IMR-90 (cell line): Measurements from ENCODE around the gene STRA6. TPM values are rescaled to one million over a fixed set of nuclear protein-coding genes. Genes with fewer than 3 reads are reported as not detected.

Experiments used
- ATAC-seq: fragments of 200-7000 bp; cut with Tn5 transposase; 2 replicates; pipeline ENCODE4 v1.9.1; 2020; ENCODE audit warnings: low read depth, mild to moderate bottlenecking, moderate library complexity
- BruUV-seq: library from RNA; stranded (reverse); fragments of 400-500 nt; replicated peaks from 2 replicates; lab custom pipeline; 2021; lab: Mats Ljungman, UMichigan
- CTCF ChIA-PET: fragments of 300-600 bp; formaldehyde crosslinking; extraction: SDS; loops from one replicate; lab custom pipeline; 2021; ENCODE audit warnings: antibody characterized with exemption; lab: Yijun Ruan, JAX
- POLR2A ChIA-PET: fragments of 300-600 bp; sonication (Branson Sonifier 250); formaldehyde crosslinking; loops from one replicate; lab custom pipeline; 2022; ENCODE audit warnings: antibody characterized with exemption; ENCODE audit not compliant: unreplicated experiment; lab: Charles Lee
- DNase-seq: peaks from one replicate; pipeline ENCODE4 v3.0.0; 2013
- H2AFZ ChIP-seq: replicated peaks from 2 replicates; pipeline ENCODE3; 2013; ENCODE audit warnings: low read length, mild to moderate bottlenecking; ENCODE audit not compliant: poor library complexity
- H2AK5ac ChIP-seq: 2 replicates; pipeline ENCODE4 v1.6.1; 2013; ENCODE audit warnings: low read depth, low read length, inconsistent platforms
- H2AK9ac ChIP-seq: replicated peaks from 2 replicates; pipeline ENCODE3; 2013; ENCODE audit warnings: mild to moderate bottlenecking, low read depth, low read length, moderate library complexity; ENCODE audit not compliant: poor library complexity
- H2BK120ac ChIP-seq: 2 replicates; pipeline ENCODE4 v1.6.1; 2013; ENCODE audit warnings: low read depth, low read length, inconsistent platforms
- H2BK15ac ChIP-seq: 3 replicates; pipeline ENCODE4 v1.6.1; 2013; ENCODE audit warnings: low read depth, low read length, inconsistent platforms
- H2BK20ac ChIP-seq: 2 replicates; pipeline ENCODE4 v1.6.1; 2013; ENCODE audit warnings: low read depth, mild to moderate bottlenecking, inconsistent platforms, low read length, moderate library complexity
- H2BK5ac ChIP-seq: 2 replicates; pipeline ENCODE4 v1.6.1; 2013; ENCODE audit warnings: mild to moderate bottlenecking, low read depth, low read length, inconsistent platforms; ENCODE audit not compliant: poor library complexity, severe bottlenecking
- H3K14ac ChIP-seq: replicated peaks from 2 replicates; pipeline ENCODE4 v1.6.1; 2013; ENCODE audit warnings: low read depth, low read length, inconsistent platforms
- H3K18ac ChIP-seq: 2 replicates; pipeline ENCODE4 v1.6.1; 2013; ENCODE audit warnings: low read depth, low read length, control low read depth
- H3K23ac ChIP-seq: 2 replicates; pipeline ENCODE4 v1.6.1; 2013; ENCODE audit warnings: low read depth, low read length, inconsistent platforms
- H3K27ac ChIP-seq: 2 replicates; pipeline ENCODE4 v1.5.1; 2013; ENCODE audit warnings: mild to moderate bottlenecking, control low read depth, low read length; ENCODE audit not compliant: insufficient read depth
- H3K27me3 ChIP-seq: 2 replicates; pipeline ENCODE4 v1.6.1; 2013; ENCODE audit warnings: low read length; ENCODE audit not compliant: control insufficient read depth, insufficient read depth
- H3K36me3 ChIP-seq: 2 replicates; pipeline ENCODE4 v1.6.1; 2013; ENCODE audit warnings: low read length, mixed read lengths; ENCODE audit not compliant: control insufficient read depth, insufficient read depth
- H3K4ac ChIP-seq: 2 replicates; pipeline ENCODE4 v1.6.1; 2013; ENCODE audit warnings: low read depth, low read length, inconsistent platforms
- H3K4me1 ChIP-seq: 2 replicates; pipeline ENCODE4 v1.6.1; 2013; ENCODE audit warnings: low read length, mixed read lengths; ENCODE audit not compliant: control insufficient read depth, insufficient read depth
- H3K4me2 ChIP-seq: 2 replicates; pipeline ENCODE4 v1.6.1; 2013; ENCODE audit warnings: low read depth, mild to moderate bottlenecking, control low read depth, low read length, moderate library complexity
- H3K4me3 ChIP-seq: 2 replicates; pipeline ENCODE4 v1.5.1; 2013; ENCODE audit warnings: low read depth, mild to moderate bottlenecking, control low read depth, low read length, moderate library complexity; ENCODE audit not compliant: insufficient read depth
- H3K56ac ChIP-seq: 2 replicates; pipeline ENCODE4 v1.6.1; 2013; ENCODE audit warnings: low read length, inconsistent platforms; ENCODE audit not compliant: insufficient read depth; ENCODE audit errors: extremely low read depth
- H3K79me1 ChIP-seq, 2 experiments: 2 replicates each; pipeline ENCODE4 v1.6.1; 2013; ENCODE audit warnings: low read length in 2 of 2, inconsistent platforms in 1 of 2, low read depth in 1 of 2
- H3K9ac ChIP-seq: 2 replicates; pipeline ENCODE4 v1.6.1; 2013; ENCODE audit warnings: low read depth, low read length, control low read depth
- H3K9me1 ChIP-seq: 2 replicates; pipeline ENCODE4 v1.6.1; 2013; ENCODE audit warnings: low read length, inconsistent platforms; ENCODE audit not compliant: insufficient read depth
- H3K9me3 ChIP-seq: 2 replicates; pipeline ENCODE4 v1.6.1; 2013; ENCODE audit warnings: low read length; ENCODE audit not compliant: control insufficient read depth, insufficient read depth
- H4K20me1 ChIP-seq: 2 replicates; pipeline ENCODE4 v1.6.1; 2013; ENCODE audit warnings: low read length, inconsistent platforms; ENCODE audit not compliant: insufficient read depth
- H4K5ac ChIP-seq: 2 replicates; pipeline ENCODE4 v1.6.1; 2013; ENCODE audit warnings: mild to moderate bottlenecking, low read depth, low read length, control low read depth
- H4K8ac ChIP-seq, 2 experiments: 2 replicates each; pipeline ENCODE4 v1.6.1; 2013; ENCODE audit warnings: low read depth in 2 of 2, low read length in 2 of 2, control low read depth in 1 of 2, inconsistent platforms in 1 of 2
- H4K91ac ChIP-seq: 2 replicates; pipeline ENCODE4 v1.6.1; 2013; ENCODE audit warnings: low read depth, low read length, inconsistent platforms; ENCODE audit not compliant: insufficient read depth
- BHLHE40 ChIP-seq: fragments of 150-350 bp; IDR thresholded peaks from 2 replicates; pipeline ENCODE4 v1.6.1; 2016; ENCODE audit warnings: mild to moderate bottlenecking, low read depth, low read length
- CEBPB ChIP-seq: IDR thresholded peaks from 2 replicates; pipeline ENCODE4 v1.6.1; 2012; ENCODE audit warnings: low read depth, low read length, improper control_type of control experiment
- CHD1 ChIP-seq: IDR thresholded peaks from 2 replicates; pipeline ENCODE4 v1.6.1; 2012; ENCODE audit warnings: low read depth, low read length, improper control_type of control experiment
- CTCF ChIP-seq: conservative IDR thresholded peaks from 2 replicates; pipeline ENCODE4 v1.5.1; 2012; ENCODE audit warnings: mild to moderate bottlenecking, low read depth, low read length, improper control_type of control experiment
- FOS ChIP-seq: fragments of 150-350 bp; IDR thresholded peaks from 2 replicates; pipeline ENCODE4 v1.6.1; 2016; ENCODE audit warnings: low read depth, low read length
- MAFK ChIP-seq: IDR thresholded peaks from 2 replicates; pipeline ENCODE4 v1.6.1; 2012; ENCODE audit warnings: low read depth, low read length, improper control_type of control experiment
- MAZ ChIP-seq: IDR thresholded peaks from 2 replicates; pipeline ENCODE4 v1.6.1; 2012; ENCODE audit warnings: low read depth, mild to moderate bottlenecking, low read length, improper control_type of control experiment, moderate library complexity, borderline replicate concordance
- MXI1 ChIP-seq: IDR thresholded peaks from 2 replicates; pipeline ENCODE4 v1.6.1; 2012; ENCODE audit warnings: low read depth, mild to moderate bottlenecking, low read length, moderate library complexity, borderline replicate concordance
- NFE2L2 ChIP-seq: fragments of 150-350 bp; IDR thresholded peaks from 2 replicates; pipeline ENCODE4 v1.6.1; 2016; ENCODE audit warnings: low read depth, mild to moderate bottlenecking, low read length
- POLR2A ChIP-seq: IDR thresholded peaks from 2 replicates; pipeline ENCODE4 v1.6.1; 2012; ENCODE audit warnings: mild to moderate bottlenecking, low read depth, low read length
- RAD21 ChIP-seq: IDR thresholded peaks from 2 replicates; pipeline ENCODE4 v1.6.1; 2012; ENCODE audit warnings: low read length, improper control_type of control experiment
- RCOR1 ChIP-seq: IDR thresholded peaks from 2 replicates; pipeline ENCODE4 v1.6.1; 2012; ENCODE audit warnings: mild to moderate bottlenecking, low read length, improper control_type of control experiment; ENCODE audit not compliant: insufficient replicate concordance
- RFX5 ChIP-seq: IDR thresholded peaks from 2 replicates; pipeline ENCODE4 v1.8.0; 2012; ENCODE audit warnings: low read depth, mild to moderate bottlenecking, low read length, moderate library complexity
- SMC3 ChIP-seq: fragments of 150-350 bp; IDR thresholded peaks from 2 replicates; pipeline ENCODE4 v1.6.1; 2016; ENCODE audit warnings: low read depth, mild to moderate bottlenecking, antibody characterized with exemption, low read length, moderate library complexity
- WGBS, 2 experiments: methylation state at CpG; one replicate each; pipeline versions ENCODE4 v1.1.5 to v1.1.7; 2013; ENCODE audit warnings: missing lambda C conversion rate in 2 of 2; ENCODE audit not compliant: insufficient read length in 1 of 2; ENCODE audit errors: extremely low coverage in 2 of 2; 5-methylcytosine and 5-hydroxymethylcytosine counted together
- dilution Hi-C: fragments of 300-500 bp; cut with HindIII; formaldehyde crosslinking; loops from one replicate; pipeline ENCODE4 v1.14.3; 2018; ENCODE audit warnings: low sequenced_read_pairs; ENCODE audit not compliant: unreplicated experiment
- in situ Hi-C: fragments of 300-500 bp; cut with MboI; formaldehyde crosslinking; loops from 3 replicates; pipeline ENCODE4 v1.14.3; 2019; ENCODE audit warnings: low sequenced_read_pairs, inconsistent platforms, mixed read lengths
- intact Hi-C: fragments of 100-400 bp; cut with micrococcal nuclease; formaldehyde crosslinking; loops from 2 replicates; pipeline ENCODE4 v1.10.0; 2022
- polyA plus RNA-seq, 3 experiments: library from polyadenylated mRNA; depleted of rRNA; stranded (reverse); fragments of >200 nt; gene quantifications; 2 replicates each; pipeline ENCODE4 v1.2.3, GENCODE V29; 2012; ENCODE audit warnings: low replicate concordance in 1 of 3
- total RNA-seq: library from RNA; depleted of rRNA; stranded (reverse); fragments of >200 nt; gene quantifications from 2 replicates; pipeline ENCODE4 v1.2.3, GENCODE V29; 2012
- TF ChIP-seq, protein P1 (sequence below): fragments of 150-350 bp; IDR thresholded peaks from 2 replicates; pipeline ENCODE4 v1.6.1; 2017; ENCODE audit warnings: mild to moderate bottlenecking, antibody characterized with exemption, low read length, low read depth
- TF ChIP-seq, protein P2 (sequence below): fragments of 150-350 bp; IDR thresholded peaks from 2 replicates; pipeline ENCODE4 v1.6.1; 2016; ENCODE audit warnings: low read depth, mild to moderate bottlenecking, low read length, moderate library complexity, borderline replicate concordance

Gene STRA6
- total and polyA plus RNA-seq, 2 of the 4 experiments (the other 2 are of a cell fraction) = 0.17 TPM; not detected in 1

DNA sequence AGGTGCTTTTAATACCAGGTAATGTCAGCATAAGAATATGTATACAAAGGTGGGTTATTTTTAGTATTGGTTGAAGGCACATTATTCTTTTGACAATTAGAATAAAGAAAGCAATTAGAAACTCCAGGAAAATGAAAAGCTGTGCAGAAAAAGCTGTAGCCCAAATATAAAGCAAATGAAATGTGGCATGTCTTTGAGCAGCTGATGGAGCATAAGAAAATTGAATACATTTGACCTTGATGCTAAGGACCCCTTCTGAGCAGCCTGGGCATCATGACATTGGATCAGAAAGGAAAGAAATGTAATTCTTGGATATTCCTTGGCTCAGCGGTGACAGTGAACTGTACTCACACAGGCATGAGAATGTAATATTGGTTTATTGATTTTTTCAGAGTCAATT is 37.1 kb downstream of the STRA6 start:
- Histone ChIP-seq H3K56ac (no peak overlapping the region), H3K36me3 (no peaks in the 10 kb centered on the region), H2BK5ac (no peak overlapping the region), H4K91ac (no peak overlapping the region), H3K4me2 (no peak overlapping the region), H3K9ac (no peak overlapping the region), H4K5ac (no peak overlapping the region), H3K18ac (no peak overlapping the region), H3K79me1 (no peaks in the 10 kb centered on the region), H3K23ac (no peak overlapping the region), H3K27ac (no peak overlapping the region), H3K9me3 (no peaks in the 10 kb centered on the region), H2BK15ac (no peak overlapping the region), H4K20me1 (no peaks in the 10 kb centered on the region; the same call in 1 of the 2 replicates), H2AK9ac (no peak overlapping the region), H3K4me3 (no peak overlapping the region), H2AFZ (no peak overlapping the region), H2BK20ac (no peak overlapping the region), H2BK120ac (no peak overlapping the region), H3K27me3 (peaks cover 35% of the 10 kb centered on the region), H4K8ac (no peak overlapping the region), H3K4ac (no peak overlapping the region), H3K9me1 (no peaks in the 10 kb centered on the region), H3K4me1 (no peaks in the 10 kb centered on the region), H2AK5ac (no peak overlapping the region), H3K14ac (no peak overlapping the region)
- no TSS peak for BruUV-seq
- no peak for ATAC-seq
- WGBS, 2 experiments = no CpG with 5 or more reads among the region's 1 CpG
- TF ChIP-seq CHD1 = no peak
- no peak for TF ChIP-seq FOS
- TF ChIP-seq RAD21 = no peak
- TF ChIP-seq BHLHE40 = no peak
- TF ChIP-seq MAZ = no peak
- TF ChIP-seq SMC3 = no peak
- TF ChIP-seq, protein P1, sequence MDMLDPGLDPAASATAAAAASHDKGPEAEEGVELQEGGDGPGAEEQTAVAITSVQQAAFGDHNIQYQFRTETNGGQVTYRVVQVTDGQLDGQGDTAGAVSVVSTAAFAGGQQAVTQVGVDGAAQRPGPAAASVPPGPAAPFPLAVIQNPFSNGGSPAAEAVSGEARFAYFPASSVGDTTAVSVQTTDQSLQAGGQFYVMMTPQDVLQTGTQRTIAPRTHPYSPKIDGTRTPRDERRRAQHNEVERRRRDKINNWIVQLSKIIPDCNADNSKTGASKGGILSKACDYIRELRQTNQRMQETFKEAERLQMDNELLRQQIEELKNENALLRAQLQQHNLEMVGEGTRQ = no peak
- TF ChIP-seq RFX5 = no peak
- TF ChIP-seq NFE2L2 = no peak
- TF ChIP-seq POLR2A = no peak
- no peak for TF ChIP-seq CTCF
- TF ChIP-seq, protein P2, sequence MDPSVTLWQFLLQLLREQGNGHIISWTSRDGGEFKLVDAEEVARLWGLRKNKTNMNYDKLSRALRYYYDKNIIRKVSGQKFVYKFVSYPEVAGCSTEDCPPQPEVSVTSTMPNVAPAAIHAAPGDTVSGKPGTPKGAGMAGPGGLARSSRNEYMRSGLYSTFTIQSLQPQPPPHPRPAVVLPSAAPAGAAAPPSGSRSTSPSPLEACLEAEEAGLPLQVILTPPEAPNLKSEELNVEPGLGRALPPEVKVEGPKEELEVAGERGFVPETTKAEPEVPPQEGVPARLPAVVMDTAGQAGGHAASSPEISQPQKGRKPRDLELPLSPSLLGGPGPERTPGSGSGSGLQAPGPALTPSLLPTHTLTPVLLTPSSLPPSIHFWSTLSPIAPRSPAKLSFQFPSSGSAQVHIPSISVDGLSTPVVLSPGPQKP = no peak
- no peak for TF ChIP-seq RCOR1
- TF ChIP-seq MXI1 = no peak
- no peak for TF ChIP-seq CEBPB
- TF ChIP-seq MAFK = no peak
- no peak for DNase-seq
- CTCF ChIA-PET = interaction anchor here (0.7 kb wide), 1 partner anchor 50 kb away, joined by 3 read pairs; no protein-coding TSS in a partner anchor
- intact Hi-C loops (no loop called here), in situ Hi-C loops (no loop called here), dilution Hi-C loops (no loop called here)
- POLR2A ChIA-PET = no interaction called here
